HCT116 (cell line): ENCODE measurements around the gene TDRD3. TPM values are rescaled to one million over a fixed set of nuclear protein-coding genes. Genes with fewer than 3 reads are reported as not detected.

ENCODE experiments used
- ATAC-seq: fragments of 200-7000 bp; cut with Tn5 transposase; 2 replicates; pipeline ENCODE4 v1.9.1; 2020; ENCODE audit warnings: mild to moderate bottlenecking, moderate library complexity
- BruUV-seq: library from RNA; stranded (reverse); fragments of 400-500 nt; replicated peaks from 2 replicates; lab custom pipeline; 2021; lab: Mats Ljungman, UMichigan
- CTCF ChIA-PET: fragments of 300-600 bp; sonication (Branson Sonifier 250); formaldehyde crosslinking; loops from one replicate; lab custom pipeline; 2021; ENCODE audit warnings: antibody characterized with exemption; lab: Charles Lee
- POLR2A ChIA-PET: fragments of 300-600, 350-600 bp; sonication (Branson Sonifier 250); formaldehyde crosslinking; loops from one replicate; lab custom pipeline; 2021; ENCODE audit warnings: antibody characterized with exemption; lab: Charles Lee
- RAD21 ChIA-PET, 2 experiments: fragments of 300-600 bp; sonication (Branson Sonifier 250); formaldehyde crosslinking; loops; one replicate each; lab custom pipeline; 2023; ENCODE audit warnings: low total read pairs in 2 of 2; ENCODE audit not compliant: uncharacterized antibody in 2 of 2, unreplicated experiment in 2 of 2, low non-redundant PET in 1 of 2; lab: Charles Lee
- DNase-seq: peaks from one replicate; pipeline ENCODE4 v3.0.0-alpha.2; 2010; ENCODE audit warnings: low read depth, low spot score
- H2AFZ ChIP-seq: fragments of 200-600 bp; shearing (Covaris generic), sonication (generic); 2 replicates; pipeline ENCODE4 v1.6.1; 2017; ENCODE audit warnings: low read depth, mixed run types, mixed read lengths, antibody characterized with exemption, low read length; ENCODE audit not compliant: poor library complexity, severe bottlenecking
- H3K27ac ChIP-seq: 2 replicates; pipeline ENCODE4 v1.5.1; 2012; ENCODE audit warnings: low read depth, low read length
- H3K27me3 ChIP-seq: fragments of 200-600 bp; sonication (generic); 2 replicates; pipeline ENCODE4 v1.6.1; 2016; ENCODE audit warnings: mixed run types, low read length, mixed read lengths; ENCODE audit not compliant: insufficient read depth
- H3K36me3 ChIP-seq, 2 experiments: fragments of 200-500 bp in 1 of 2; fragments of 200-600 bp in 1 of 2; sonication (Bioruptor generic) in 1 of 2; sonication (generic) in 1 of 2; 2 replicates each; pipeline versions ENCODE4 v1.5.1 to v1.6.1; 2014 to 2016; ENCODE audit warnings: low read length in 2 of 2, inconsistent platforms in 1 of 2, mixed read lengths in 1 of 2, mixed run types in 1 of 2; ENCODE audit not compliant: insufficient read depth in 2 of 2, control insufficient read depth in 1 of 2
- H3K4me1 ChIP-seq, 2 experiments: fragments of 200-600 bp in 1 of 2; sonication (generic) in 1 of 2; 2 replicates each; pipeline versions ENCODE4 v1.5.1 to v1.6.1; 2012 to 2017; ENCODE audit warnings: low read length in 2 of 2, inconsistent platforms in 1 of 2, mild to moderate bottlenecking in 1 of 2, mixed read lengths in 1 of 2, mixed run types in 1 of 2, moderate library complexity in 1 of 2; ENCODE audit not compliant: insufficient read depth in 2 of 2, control insufficient read depth in 1 of 2
- H3K4me2 ChIP-seq: fragments of 200-600 bp; sonication (generic); 2 replicates; pipeline ENCODE4 v1.6.1; 2017; ENCODE audit warnings: mixed run types, low read length, mixed read lengths
- H3K4me3 ChIP-seq, 2 experiments: fragments of 200-600 bp in 1 of 2; sonication (generic) in 1 of 2; replicated peaks in 1 of 2; 2 replicates each; pipeline ENCODE4 v1.5.1; 2011 to 2016; ENCODE audit warnings: low read length in 2 of 2, control low read depth in 1 of 2, low read depth in 1 of 2, mild to moderate bottlenecking in 1 of 2, mixed read lengths in 1 of 2, mixed run types in 1 of 2
- H3K79me2 ChIP-seq: fragments of 200-600 bp; sonication (generic); 2 replicates; pipeline ENCODE4 v1.6.1; 2017; ENCODE audit warnings: mild to moderate bottlenecking, mixed run types, low read length, moderate library complexity, mixed read lengths; ENCODE audit not compliant: insufficient read depth
- H3K9ac ChIP-seq: fragments of 200-600 bp; sonication (generic); 2 replicates; pipeline ENCODE4 v1.6.1; 2016; ENCODE audit warnings: low read length, mixed read lengths
- H3K9me2 ChIP-seq: fragments of 200-600 bp; sonication (generic), shearing (Covaris generic); 2 replicates; pipeline ENCODE4 v1.6.1; 2017; ENCODE audit warnings: mixed run types, mild to moderate bottlenecking, moderate library complexity; ENCODE audit not compliant: insufficient read depth
- H3K9me3 ChIP-seq, 2 experiments: fragments of 200-500 bp in 1 of 2; fragments of 200-600 bp in 1 of 2; sonication (Bioruptor generic) in 1 of 2; sonication (generic) in 1 of 2; 2 replicates each; pipeline ENCODE4 v1.6.1; 2014 to 2017; ENCODE audit warnings: low read length in 2 of 2, mixed read lengths in 2 of 2, inconsistent platforms in 1 of 2, low read depth in 1 of 2, mild to moderate bottlenecking in 1 of 2, mixed run types in 1 of 2, moderate library complexity in 1 of 2; ENCODE audit not compliant: control insufficient read depth in 1 of 2, insufficient read depth in 1 of 2
- H4K20me1 ChIP-seq: fragments of 200-600 bp; sonication (generic), shearing (Covaris generic); 2 replicates; pipeline ENCODE4 v1.6.1; 2017; ENCODE audit warnings: mixed run types, mild to moderate bottlenecking, moderate library complexity; ENCODE audit not compliant: insufficient read depth
- CEBPB ChIP-seq: IDR thresholded peaks from 2 replicates; pipeline ENCODE4 v1.6.1; 2012; ENCODE audit warnings: low read depth
- ELF1 ChIP-seq: IDR thresholded peaks from 2 replicates; pipeline ENCODE4 v1.6.1; 2012; ENCODE audit warnings: low read depth, borderline replicate concordance
- EZH2 ChIP-seq: fragments of 200-600 bp; sonication (generic); IDR thresholded peaks from 2 replicates; pipeline ENCODE4 v1.6.1; 2017; ENCODE audit warnings: antibody characterized with exemption, mixed run types
- POLR2A ChIP-seq: IDR thresholded peaks from 2 replicates; pipeline ENCODE4 v1.7.0; 2011; ENCODE audit warnings: borderline replicate concordance; ENCODE audit not compliant: insufficient read depth, insufficient read length; ENCODE audit errors: extremely low read depth
- POLR2AphosphoS5 ChIP-seq: IDR thresholded peaks from 2 replicates; pipeline ENCODE4 v1.6.1; 2011; ENCODE audit warnings: mild to moderate bottlenecking, low read depth, low read length, moderate library complexity
- SP1 ChIP-seq: IDR thresholded peaks from 2 replicates; pipeline ENCODE4 v1.6.1; 2012; ENCODE audit warnings: low read depth
- intact Hi-C: fragments of 100-400 bp; cut with micrococcal nuclease; formaldehyde crosslinking; loops from 2 replicates; pipeline ENCODE4 v1.10.0; 2022
- total RNA-seq: library from RNA; stranded (reverse); gene quantifications from one replicate; pipeline ENCODE4 v1.2.1, GENCODE V29; 2021; ENCODE audit not compliant: unreplicated experiment
- TF ChIP-seq, protein P1 (sequence below): IDR thresholded peaks from 2 replicates; pipeline ENCODE4 v1.6.1; 2011; ENCODE audit warnings: mild to moderate bottlenecking, low read length, moderate library complexity; ENCODE audit not compliant: insufficient replicate concordance; ENCODE audit errors: extremely low read depth

TDRD3 gene
- total RNA-seq, 1 experiment from 2014 or later = 16.9 TPM

DNA sequence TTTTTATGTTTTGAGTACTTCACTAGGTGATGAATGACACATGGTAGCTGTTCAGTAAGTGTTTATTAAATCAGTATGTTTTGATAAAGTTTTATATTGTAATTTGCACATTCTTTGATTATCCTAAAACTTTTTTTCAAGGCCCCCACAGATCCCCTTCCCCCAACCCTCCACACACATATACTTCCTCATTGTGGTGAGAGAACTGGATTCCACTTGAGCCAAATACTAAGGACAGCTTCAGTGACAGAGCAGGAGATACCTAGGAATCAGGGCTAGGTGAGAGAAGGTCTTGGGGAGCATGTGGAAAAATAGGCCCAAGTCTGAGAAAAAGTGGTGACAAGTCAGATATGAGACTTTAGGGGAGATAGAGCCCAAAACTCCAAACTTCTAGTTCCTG is 174.6 kb downstream of the TDRD3 start:
- Histone ChIP-seq H3K27ac (no peak overlapping the region), H4K20me1 (no peaks in the 10 kb centered on the region), H3K9me2 (no peaks in the 10 kb centered on the region), H3K27me3 (no peaks in the 10 kb centered on the region), H2AFZ (no peak overlapping the region), H3K4me1 (peaks cover 3 to 11% of the 10 kb centered on the region in 2 experiments; a peak in 3 of 4 replicates), H3K4me3 (no peak overlapping the region), H3K9ac (no peak overlapping the region), H3K79me2 (no peaks in the 10 kb centered on the region), H3K36me3 (no peaks in the 10 kb centered on the region), H3K9me3 (no peaks in the 10 kb centered on the region), H3K4me2 (no peak overlapping the region; the same call in 1 of the 2 replicates)
- DNase-seq (no peak), ATAC-seq (no peak)
- RAD21 ChIA-PET = no interaction called here
- POLR2A ChIA-PET = no interaction called here
- intact Hi-C loops = no loop called here
- CTCF ChIA-PET = no interaction called here
- no TSS peak for BruUV-seq
- TF ChIP-seq POLR2A (no peak), ELF1 (no peak), SP1 (no peak), EZH2 (no peak), CEBPB (no peak), POLR2AphosphoS5 (no peak)
- TF ChIP-seq, protein P1, sequence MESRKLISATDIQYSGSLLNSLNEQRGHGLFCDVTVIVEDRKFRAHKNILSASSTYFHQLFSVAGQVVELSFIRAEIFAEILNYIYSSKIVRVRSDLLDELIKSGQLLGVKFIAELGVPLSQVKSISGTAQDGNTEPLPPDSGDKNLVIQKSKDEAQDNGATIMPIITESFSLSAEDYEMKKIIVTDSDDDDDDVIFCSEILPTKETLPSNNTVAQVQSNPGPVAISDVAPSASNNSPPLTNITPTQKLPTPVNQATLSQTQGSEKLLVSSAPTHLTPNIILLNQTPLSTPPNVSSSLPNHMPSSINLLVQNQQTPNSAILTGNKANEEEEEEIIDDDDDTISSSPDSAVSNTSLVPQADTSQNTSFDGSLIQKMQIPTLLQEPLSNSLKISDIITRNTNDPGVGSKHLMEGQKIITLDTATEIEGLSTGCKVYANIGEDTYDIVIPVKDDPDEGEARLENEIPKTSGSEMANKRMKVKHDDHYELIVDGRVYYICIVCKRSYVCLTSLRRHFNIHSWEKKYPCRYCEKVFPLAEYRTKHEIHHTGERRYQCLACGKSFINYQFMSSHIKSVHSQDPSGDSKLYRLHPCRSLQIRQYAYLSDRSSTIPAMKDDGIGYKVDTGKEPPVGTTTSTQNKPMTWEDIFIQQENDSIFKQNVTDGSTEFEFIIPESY = no peak
